Cardiac muscle cell (in vitro differentiated cells and primary cell): ENCODE measurements around the gene USP32. TPM values are rescaled to one million over a fixed set of nuclear protein-coding genes. Genes with fewer than 3 reads are reported as not detected.

Experiments
- DNase-seq, 2 donors: peaks; one replicate each; pipeline versions ENCODE4 v3.0.0 to v3.0.0-alpha.2; 2010 to 2017; ENCODE audit warnings: low read depth in 1 of 2, low spot score in 1 of 2
- H3K27ac ChIP-seq: fragments of 200-600 bp; sonication (generic); 2 replicates; pipeline ENCODE4 v1.5.1; 2016
- H3K27me3 ChIP-seq: fragments of 200-600 bp; sonication (generic); 2 replicates; pipeline ENCODE4 v1.6.0; 2016; ENCODE audit warnings: control low read depth
- H3K36me3 ChIP-seq: fragments of 200-600 bp; sonication (generic); 2 replicates; pipeline ENCODE4 v1.5.1; 2016; ENCODE audit warnings: control low read depth
- H3K4me1 ChIP-seq: fragments of 200-600 bp; sonication (generic); 2 replicates; pipeline ENCODE4 v1.8.1; 2017; ENCODE audit warnings: low read depth, mild to moderate bottlenecking, mixed run types
- H3K4me3 ChIP-seq: fragments of 200-600 bp; sonication (generic); 2 replicates; pipeline ENCODE4 v1.5.1; 2016; ENCODE audit warnings: mild to moderate bottlenecking
- H3K9me3 ChIP-seq: fragments of 200-600 bp; sonication (generic); 2 replicates; pipeline ENCODE4 v1.5.1; 2017; ENCODE audit warnings: low read depth, mild to moderate bottlenecking, control low read depth
- polyA plus RNA-seq: library from polyadenylated mRNA; unstranded; fragments of >200 nt; fragmentation: Nextera tagmentation; extraction: Ambion mirVana; gene quantifications from 2 replicates; pipeline ENCODE4 v1.2.1, GENCODE V29; 2016
- total RNA-seq: library from RNA; depleted of rRNA; stranded (reverse); fragments of >200 nt; gene quantifications from 2 replicates; pipeline ENCODE4 v1.2.3, GENCODE V29; 2016
- TF ChIP-seq, protein P1 (sequence below): IDR thresholded peaks from 2 replicates; pipeline ENCODE4 v1.5.1; 2012; ENCODE audit warnings: low read depth, mild to moderate bottlenecking, low read length

The USP32 gene
- total and polyA plus RNA-seq, 2 experiments from 2014 or later, result 19.7 to 32.2 TPM

DNA sequence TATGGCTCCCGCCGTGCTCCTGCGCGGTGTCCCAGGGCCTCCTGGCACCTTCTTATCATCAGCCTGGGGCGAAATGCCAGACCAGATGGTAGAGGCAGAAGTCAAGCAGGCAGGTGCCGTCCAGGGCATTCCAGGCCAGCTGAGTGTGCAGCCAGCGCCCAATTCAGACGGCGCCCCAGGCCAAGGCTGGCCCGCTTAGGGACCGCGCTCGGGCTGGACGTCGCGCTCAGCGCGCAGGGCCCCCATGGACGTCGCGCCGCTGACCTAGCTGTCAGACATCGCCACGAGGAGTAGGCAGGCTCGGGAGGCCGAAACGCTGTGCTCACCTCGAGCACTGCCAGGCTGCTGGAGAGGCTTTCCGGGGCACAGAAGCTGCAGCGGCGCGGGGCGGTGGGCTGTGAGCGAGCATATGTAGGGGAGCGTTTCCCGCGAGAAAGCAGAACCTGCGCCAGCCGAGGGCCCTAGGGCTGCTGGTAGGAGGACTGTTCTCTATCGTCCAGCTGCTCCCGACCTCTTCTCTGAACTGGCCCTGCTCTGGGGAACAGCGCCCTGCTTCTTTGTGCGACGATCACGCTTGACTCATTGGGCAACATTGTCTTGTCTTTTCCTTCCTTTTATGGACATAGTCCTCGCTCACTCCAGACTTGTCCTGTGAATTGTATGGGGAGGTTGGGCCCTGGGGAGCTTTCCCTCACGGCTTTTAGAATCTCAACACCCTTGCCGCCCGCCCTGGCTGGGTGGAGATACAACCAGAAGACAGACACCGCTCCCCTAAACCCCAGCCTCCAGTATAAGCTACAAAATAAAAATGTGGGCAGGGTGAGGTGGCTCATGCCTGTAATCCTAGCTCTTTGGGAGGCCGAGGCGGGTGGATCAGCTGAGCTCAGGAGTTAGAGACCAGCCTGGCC, 250.6 kb downstream of the USP32 start:
- Histone ChIP-seq H3K4me3 (no peak overlapping the region), H3K36me3 (no peaks in the 10 kb centered on the region), H3K27me3 (peaks cover 75% of the 10 kb centered on the region), H3K27ac (no peak overlapping the region), H3K4me1 (no peaks in the 10 kb centered on the region), H3K9me3 (no peaks in the 10 kb centered on the region)
- peak; percentile 34 to 46 for DNase-seq
- TF ChIP-seq, protein P1, sequence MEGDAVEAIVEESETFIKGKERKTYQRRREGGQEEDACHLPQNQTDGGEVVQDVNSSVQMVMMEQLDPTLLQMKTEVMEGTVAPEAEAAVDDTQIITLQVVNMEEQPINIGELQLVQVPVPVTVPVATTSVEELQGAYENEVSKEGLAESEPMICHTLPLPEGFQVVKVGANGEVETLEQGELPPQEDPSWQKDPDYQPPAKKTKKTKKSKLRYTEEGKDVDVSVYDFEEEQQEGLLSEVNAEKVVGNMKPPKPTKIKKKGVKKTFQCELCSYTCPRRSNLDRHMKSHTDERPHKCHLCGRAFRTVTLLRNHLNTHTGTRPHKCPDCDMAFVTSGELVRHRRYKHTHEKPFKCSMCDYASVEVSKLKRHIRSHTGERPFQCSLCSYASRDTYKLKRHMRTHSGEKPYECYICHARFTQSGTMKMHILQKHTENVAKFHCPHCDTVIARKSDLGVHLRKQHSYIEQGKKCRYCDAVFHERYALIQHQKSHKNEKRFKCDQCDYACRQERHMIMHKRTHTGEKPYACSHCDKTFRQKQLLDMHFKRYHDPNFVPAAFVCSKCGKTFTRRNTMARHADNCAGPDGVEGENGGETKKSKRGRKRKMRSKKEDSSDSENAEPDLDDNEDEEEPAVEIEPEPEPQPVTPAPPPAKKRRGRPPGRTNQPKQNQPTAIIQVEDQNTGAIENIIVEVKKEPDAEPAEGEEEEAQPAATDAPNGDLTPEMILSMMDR, result no peak

DNA sequence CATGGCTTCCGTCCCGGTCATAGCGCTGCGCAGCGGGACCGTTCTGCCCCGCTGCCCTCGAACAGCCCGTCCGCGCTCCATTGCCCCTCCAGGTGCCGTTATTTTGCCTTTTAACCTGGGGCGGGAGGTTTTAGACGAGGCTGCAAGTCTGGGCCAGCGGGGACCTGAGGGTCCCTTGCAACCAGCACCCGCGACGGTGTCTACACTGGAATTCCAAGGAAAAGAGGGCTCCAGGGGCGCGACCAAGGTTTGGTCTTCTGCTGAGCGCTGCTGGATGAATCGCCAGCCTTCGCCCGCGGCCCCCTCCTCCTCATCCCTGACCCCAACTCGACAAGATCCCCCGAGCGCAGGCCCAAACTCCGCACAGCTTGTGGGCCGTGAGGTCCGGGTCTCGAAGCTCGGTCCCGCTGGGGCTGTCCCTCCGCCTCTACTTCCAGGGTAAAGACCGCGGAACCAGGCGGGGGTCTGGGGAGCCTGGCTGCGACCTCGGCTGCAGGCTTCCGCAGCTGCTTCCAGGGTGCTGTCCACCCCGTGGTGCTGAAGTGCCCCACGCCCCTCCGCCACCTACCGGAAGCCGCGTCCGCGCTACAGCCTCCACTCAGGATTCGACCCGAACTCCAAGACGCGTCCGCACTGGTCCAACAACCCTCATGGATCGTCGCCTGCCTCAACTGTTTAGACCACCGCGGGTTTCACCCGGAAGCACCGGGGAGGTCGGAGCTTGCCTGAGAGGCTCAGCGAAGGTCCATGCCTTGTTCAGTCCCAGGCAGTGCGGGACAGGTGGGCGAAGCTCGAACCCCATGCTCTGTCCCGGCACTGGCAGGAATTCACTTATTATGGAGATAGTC, 252.3 kb downstream of the USP32 start:
- no peak overlapping the region for H3K27ac ChIP-seq
- H3K4me1 ChIP-seq, result peaks cover under 1% of the 10 kb centered on the region
- H3K27me3 ChIP-seq, result peaks cover 66% of the 10 kb centered on the region
- peak; percentile 76 to 88 for DNase-seq
- no peaks in the 10 kb centered on the region for H3K9me3 ChIP-seq
- H3K4me3 ChIP-seq, result peak overlapping the region; percentile 15
- TF ChIP-seq, protein P1, result peak; percentile 75
- H3K36me3 ChIP-seq, result no peaks in the 10 kb centered on the region

DNA sequence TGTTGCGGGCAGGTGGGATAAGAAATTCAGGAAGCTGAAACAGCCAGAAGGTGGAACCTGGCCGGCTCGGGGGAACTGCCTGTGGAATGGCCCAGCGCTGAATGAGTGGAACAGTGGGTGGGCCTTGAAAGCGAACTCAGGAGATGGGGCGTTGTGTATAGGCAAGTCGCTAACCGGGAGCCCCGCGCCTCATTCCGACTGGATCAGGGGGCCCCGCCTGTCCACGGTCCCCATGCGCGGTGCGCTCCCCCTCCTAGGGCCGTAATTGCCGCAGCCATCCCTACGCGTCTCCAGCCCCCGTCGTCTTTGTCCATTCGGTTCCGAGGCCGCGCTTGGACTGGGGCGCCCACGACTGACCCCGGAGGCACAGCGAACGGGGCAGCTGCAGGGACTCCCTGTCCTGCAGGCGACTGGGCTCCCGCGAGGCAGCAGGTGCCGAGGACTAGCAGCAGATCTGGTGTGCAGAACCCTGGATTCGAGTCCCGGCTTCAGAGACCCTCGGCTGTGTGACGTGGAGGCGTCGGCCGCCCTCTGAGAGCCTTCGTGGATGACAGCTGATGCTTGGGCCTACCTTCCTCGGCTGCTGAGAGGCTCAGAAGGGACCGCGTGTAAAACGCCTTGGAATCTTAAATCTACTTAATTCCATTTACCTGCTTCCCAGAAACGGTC, 253.0 kb downstream of the USP32 start:
- Histone ChIP-seq H3K4me3 (no peak overlapping the region), H3K36me3 (no peaks in the 10 kb centered on the region), H3K9me3 (no peaks in the 10 kb centered on the region), H3K27me3 (peaks cover 64% of the 10 kb centered on the region), H3K4me1 (peaks cover 6% of the 10 kb centered on the region), H3K27ac (no peak overlapping the region)
- no peak for DNase-seq
- TF ChIP-seq, protein P1, result no peak

DNA sequence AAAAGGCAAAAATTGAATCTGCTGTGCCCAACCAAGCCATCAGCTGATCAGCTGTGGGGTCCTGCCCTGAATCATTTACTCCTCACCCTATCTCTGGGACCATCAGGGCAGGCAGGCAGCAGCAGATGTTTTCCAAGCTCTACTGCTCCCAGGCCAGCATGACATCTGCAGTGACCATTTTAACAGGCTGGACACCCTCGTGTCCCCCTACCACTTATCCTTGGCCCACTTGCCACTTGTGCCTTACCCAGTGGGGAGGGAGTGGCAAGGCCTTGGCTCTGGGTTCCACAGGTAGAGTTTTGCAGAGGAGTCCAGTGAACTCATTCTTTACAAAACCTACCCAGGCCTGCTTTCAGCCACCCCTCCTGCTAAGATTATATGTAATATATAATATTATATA, 254.2 kb downstream of the USP32 start:
- Histone ChIP-seq H3K4me3 (no peak overlapping the region), H3K4me1 (peaks cover 6% of the 10 kb centered on the region), H3K9me3 (no peaks in the 10 kb centered on the region), H3K27me3 (peaks cover 64% of the 10 kb centered on the region), H3K27ac (no peak overlapping the region), H3K36me3 (no peaks in the 10 kb centered on the region)
- TF ChIP-seq, protein P1, result no peak
- DNase-seq, result no peak

DNA sequence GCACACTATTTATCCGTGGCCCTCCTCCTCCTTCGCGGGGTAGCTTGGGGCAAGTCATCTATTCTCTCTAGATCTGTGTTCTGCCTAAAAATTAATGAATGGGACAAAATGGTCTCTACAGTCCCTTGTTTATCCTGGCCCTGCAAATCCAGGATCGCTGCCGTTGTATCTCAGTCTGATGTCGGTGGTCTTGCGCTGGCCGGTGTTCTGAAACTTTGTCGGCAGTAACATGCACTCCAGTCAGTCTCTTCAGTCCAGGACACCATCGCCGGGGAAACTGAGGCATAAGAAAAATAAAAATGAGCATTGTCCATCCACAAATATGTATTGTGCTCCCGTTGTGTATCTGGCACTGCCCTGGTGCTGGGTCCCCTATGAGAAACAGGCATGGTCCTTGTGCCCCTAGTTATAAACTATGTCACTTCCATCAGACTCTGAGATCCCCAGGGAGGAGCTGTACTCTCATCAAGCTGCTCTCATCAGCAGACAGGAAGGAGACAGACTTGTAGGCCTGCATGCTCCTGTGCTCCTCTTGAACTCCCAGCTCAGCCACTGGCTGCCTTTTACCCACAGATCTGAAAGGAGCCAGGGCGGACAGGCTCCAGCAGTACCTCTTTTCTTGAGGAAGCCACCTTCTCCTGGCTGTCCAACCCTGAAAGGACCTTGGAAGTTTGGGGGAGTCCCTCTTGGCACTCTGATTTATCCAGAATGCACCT, 255.8 kb downstream of the USP32 start:
- Histone ChIP-seq H3K27me3 (peaks cover 56% of the 10 kb centered on the region), H3K9me3 (no peaks in the 10 kb centered on the region), H3K36me3 (no peaks in the 10 kb centered on the region), H3K4me1 (peaks cover 6% of the 10 kb centered on the region), H3K27ac (no peak overlapping the region), H3K4me3 (peak overlapping the region; percentile 59)
- TF ChIP-seq, protein P1, result no peak
- DNase-seq, result no peak
